Measurements from ENCODE around the gene IFNL3. TPM values are rescaled to one million over a fixed set of nuclear protein-coding genes. Genes with fewer than 3 reads are reported as not detected.
"Not testable (repeated sequence)": the region's sequence is repeated elsewhere in the genome, so short reads cannot be mapped to it uniquely, and the experiment has no call there.

The IFNL3 gene
- total RNA-seq, 1 experiment from 2014 or later: not detected

DNA sequence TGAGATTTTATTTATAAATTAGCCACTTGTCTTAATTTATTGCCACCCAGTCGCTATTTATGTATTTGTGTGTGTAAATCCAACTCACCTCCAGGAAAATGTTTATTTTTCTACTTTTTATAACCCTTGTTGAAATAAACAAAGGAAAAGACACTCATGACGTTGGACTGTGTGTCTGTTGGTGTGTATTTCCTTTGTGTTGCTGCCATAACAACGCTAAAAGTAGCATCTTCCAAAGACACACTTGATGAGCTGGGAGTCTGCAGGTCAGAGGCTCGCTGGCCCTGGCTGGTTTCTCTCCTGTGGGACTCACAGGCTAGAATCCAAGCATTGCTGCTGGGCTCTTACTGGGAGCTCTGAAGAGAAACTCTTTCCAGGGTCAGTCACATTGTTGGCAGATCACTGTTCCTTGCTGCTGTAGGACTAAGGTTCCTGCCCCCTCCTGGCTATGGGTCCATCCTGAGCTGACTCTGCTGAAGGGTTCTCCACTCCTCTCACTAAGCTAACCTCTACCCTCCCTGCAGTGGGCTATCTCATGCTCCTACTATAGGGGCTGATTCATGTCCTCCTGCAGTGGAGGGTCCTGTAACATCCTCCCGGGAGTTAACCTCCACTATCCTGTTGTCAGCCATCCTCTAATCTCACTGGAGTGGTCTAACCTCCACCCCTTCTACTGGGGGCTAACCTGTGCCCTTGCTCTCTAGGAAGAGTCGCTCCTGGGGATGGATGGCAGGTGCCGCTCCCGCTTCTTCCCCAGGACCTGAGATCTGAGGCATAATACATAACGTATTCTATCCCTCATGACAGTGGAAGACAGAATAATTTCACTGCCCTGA lies 25.4 kb upstream of the IFNL3 start:
- TF ChIP-seq, protein P1, sequence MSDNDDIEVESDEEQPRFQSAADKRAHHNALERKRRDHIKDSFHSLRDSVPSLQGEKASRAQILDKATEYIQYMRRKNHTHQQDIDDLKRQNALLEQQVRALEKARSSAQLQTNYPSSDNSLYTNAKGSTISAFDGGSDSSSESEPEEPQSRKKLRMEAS (CRISPR knock-in tag; IDR thresholded peaks at IDR 0.05): no peak
- no peak for TF ChIP-seq KAT7 (CRISPR knock-in tag; IDR thresholded peaks at IDR 0.05; ENCODE audit: borderline replicate concordance)
- TF ChIP-seq, protein P2, sequence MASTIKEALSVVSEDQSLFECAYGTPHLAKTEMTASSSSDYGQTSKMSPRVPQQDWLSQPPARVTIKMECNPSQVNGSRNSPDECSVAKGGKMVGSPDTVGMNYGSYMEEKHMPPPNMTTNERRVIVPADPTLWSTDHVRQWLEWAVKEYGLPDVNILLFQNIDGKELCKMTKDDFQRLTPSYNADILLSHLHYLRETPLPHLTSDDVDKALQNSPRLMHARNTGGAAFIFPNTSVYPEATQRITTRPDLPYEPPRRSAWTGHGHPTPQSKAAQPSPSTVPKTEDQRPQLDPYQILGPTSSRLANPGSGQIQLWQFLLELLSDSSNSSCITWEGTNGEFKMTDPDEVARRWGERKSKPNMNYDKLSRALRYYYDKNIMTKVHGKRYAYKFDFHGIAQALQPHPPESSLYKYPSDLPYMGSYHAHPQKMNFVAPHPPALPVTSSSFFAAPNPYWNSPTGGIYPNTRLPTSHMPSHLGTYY (CRISPR knock-in tag; IDR thresholded peaks at IDR 0.05): no peak
- TF ChIP-seq, protein P3, sequence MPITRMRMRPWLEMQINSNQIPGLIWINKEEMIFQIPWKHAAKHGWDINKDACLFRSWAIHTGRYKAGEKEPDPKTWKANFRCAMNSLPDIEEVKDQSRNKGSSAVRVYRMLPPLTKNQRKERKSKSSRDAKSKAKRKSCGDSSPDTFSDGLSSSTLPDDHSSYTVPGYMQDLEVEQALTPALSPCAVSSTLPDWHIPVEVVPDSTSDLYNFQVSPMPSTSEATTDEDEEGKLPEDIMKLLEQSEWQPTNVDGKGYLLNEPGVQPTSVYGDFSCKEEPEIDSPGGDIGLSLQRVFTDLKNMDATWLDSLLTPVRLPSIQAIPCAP (CRISPR knock-in tag; IDR thresholded peaks at IDR 0.05): no peak
- no peak for TF ChIP-seq NFYB (CRISPR knock-in tag; conservative IDR thresholded peaks at IDR 0.05; ENCODE audit: low read depth)
- TF ChIP-seq EMX1 (CRISPR knock-in tag; IDR thresholded peaks at IDR 0.05): no peak
- no peak for TF ChIP-seq ZNF138 (CRISPR knock-in tag; conservative IDR thresholded peaks at IDR 0.05)
- TF ChIP-seq FOXP1 (CRISPR knock-in tag; IDR thresholded peaks at IDR 0.05; ENCODE audit: borderline replicate concordance): no peak
- TF ChIP-seq, protein P4, sequence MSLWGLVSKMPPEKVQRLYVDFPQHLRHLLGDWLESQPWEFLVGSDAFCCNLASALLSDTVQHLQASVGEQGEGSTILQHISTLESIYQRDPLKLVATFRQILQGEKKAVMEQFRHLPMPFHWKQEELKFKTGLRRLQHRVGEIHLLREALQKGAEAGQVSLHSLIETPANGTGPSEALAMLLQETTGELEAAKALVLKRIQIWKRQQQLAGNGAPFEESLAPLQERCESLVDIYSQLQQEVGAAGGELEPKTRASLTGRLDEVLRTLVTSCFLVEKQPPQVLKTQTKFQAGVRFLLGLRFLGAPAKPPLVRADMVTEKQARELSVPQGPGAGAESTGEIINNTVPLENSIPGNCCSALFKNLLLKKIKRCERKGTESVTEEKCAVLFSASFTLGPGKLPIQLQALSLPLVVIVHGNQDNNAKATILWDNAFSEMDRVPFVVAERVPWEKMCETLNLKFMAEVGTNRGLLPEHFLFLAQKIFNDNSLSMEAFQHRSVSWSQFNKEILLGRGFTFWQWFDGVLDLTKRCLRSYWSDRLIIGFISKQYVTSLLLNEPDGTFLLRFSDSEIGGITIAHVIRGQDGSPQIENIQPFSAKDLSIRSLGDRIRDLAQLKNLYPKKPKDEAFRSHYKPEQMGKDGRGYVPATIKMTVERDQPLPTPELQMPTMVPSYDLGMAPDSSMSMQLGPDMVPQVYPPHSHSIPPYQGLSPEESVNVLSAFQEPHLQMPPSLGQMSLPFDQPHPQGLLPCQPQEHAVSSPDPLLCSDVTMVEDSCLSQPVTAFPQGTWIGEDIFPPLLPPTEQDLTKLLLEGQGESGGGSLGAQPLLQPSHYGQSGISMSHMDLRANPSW (CRISPR knock-in tag; conservative IDR thresholded peaks at IDR 0.05; ENCODE audit: low read depth): no peak
- no peak for TF ChIP-seq NFE2L1 (CRISPR knock-in tag; IDR thresholded peaks at IDR 0.05)
- no peak for TF ChIP-seq GRHL2 (CRISPR knock-in tag; IDR thresholded peaks at IDR 0.05; ENCODE audit: insufficient replicate concordance, severe bottlenecking)
- no peak for TF ChIP-seq JUN (CRISPR knock-in tag; IDR thresholded peaks at IDR 0.05)
- no peak for TF ChIP-seq TEAD4 (CRISPR knock-in tag; IDR thresholded peaks at IDR 0.05)
- TF ChIP-seq RORB (CRISPR knock-in tag; IDR thresholded peaks at IDR 0.05): no peak
- TF ChIP-seq, protein P5, sequence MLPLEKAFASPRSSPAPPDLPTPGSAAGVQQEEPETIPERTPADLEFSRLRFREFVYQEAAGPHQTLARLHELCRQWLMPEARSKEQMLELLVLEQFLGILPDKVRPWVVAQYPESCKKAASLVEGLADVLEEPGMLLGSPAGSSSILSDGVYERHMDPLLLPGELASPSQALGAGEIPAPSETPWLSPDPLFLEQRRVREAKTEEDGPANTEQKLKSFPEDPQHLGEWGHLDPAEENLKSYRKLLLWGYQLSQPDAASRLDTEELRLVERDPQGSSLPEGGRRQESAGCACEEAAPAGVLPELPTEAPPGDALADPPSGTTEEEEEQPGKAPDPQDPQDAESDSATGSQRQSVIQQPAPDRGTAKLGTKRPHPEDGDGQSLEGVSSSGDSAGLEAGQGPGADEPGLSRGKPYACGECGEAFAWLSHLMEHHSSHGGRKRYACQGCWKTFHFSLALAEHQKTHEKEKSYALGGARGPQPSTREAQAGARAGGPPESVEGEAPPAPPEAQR (CRISPR knock-in tag; IDR thresholded peaks at IDR 0.05): no peak
- TF ChIP-seq, protein P6, sequence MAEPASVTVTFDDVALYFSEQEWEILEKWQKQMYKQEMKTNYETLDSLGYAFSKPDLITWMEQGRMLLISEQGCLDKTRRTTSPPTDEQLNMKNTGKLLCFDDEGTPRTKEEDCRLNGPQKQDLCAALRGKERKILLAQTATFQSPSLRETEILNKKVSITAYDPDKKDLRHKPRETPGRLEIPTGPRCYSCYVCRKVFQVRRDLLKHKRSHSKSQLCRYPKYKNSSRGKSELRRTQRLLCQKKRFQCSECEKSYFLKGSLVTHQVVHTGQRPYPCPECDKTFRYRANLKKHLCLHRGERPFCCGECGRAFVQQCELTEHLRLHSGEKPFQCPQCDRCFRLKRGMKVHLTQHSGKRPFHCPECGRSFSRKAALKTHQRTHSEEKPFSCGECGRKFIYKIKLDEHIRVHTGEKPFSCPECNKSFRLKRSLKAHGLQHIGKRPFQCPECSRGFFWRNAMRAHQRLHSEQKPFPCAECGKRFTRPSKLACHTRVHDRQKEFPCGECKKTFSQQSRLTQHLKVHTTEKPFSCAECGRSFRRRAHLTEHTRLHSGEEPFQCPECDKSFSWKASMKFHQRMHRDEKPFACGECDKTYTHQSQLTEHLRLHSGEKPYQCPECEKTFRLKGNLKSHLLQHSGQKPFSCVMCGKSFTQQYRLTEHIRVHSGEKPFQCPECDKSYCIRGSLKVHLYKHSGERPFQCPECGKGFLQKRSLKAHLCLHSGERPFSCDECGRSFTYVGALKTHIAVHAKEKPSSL (CRISPR knock-in tag; conservative IDR thresholded peaks at IDR 0.05): no peak
- ATAC-seq: no peak
- DNase-seq (ENCODE audit: low spot score): no peak
- ChIA-PET POLR2A (no interaction called here), CTCF (interaction anchor here (1.4 kb wide), 1 partner anchor 58 kb away, joined by 3 read pairs; no protein-coding TSS in a partner anchor)
- Mint-ChIP-seq H3K36me3 (no peaks in the 10 kb centered on the region), H3K27ac (no peak overlapping the region), H3K9me3 (no peaks in the 10 kb centered on the region), H3K27me3 (ENCODE audit: low read depth) (peaks cover 52% of the 10 kb centered on the region), H3K4me3 (no peak overlapping the region), H3K4me1 (0 out of 2 replicates have a peak, but pooled peaks cover 2% of the 10 kb centered on the region)

DNA sequence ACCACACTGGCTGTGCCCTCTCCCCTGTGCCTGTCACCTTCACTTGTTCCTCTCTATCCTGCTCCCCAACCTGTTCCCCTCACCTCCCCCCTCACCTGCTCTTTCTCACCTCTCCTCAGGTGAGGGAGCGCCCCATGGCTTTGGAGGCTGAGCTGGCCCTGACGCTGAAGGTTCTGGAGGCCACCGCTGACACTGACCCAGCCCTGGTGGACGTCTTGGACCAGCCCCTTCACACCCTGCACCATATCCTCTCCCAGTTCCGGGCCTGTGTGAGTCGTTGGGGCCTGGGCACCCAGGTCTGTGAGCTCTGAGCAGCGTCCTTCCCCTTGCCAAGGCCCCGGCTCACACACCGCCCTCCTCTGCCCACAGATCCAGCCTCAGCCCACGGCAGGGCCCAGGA lies 24.6 kb upstream of the IFNL3 start:
- H3K27ac Mint-ChIP-seq; CTCF ChIA-PET; DNase-seq (ENCODE audit: low spot score); H3K36me3 Mint-ChIP-seq; H3K9me3 Mint-ChIP-seq; H3K4me3 Mint-ChIP-seq; H3K4me1 Mint-ChIP-seq; ATAC-seq; POLR2A ChIA-PET: not testable (repeated sequence)
- peaks cover 61% of the 10 kb centered on the region for H3K27me3 Mint-ChIP-seq (ENCODE audit: low read depth)

DNA sequence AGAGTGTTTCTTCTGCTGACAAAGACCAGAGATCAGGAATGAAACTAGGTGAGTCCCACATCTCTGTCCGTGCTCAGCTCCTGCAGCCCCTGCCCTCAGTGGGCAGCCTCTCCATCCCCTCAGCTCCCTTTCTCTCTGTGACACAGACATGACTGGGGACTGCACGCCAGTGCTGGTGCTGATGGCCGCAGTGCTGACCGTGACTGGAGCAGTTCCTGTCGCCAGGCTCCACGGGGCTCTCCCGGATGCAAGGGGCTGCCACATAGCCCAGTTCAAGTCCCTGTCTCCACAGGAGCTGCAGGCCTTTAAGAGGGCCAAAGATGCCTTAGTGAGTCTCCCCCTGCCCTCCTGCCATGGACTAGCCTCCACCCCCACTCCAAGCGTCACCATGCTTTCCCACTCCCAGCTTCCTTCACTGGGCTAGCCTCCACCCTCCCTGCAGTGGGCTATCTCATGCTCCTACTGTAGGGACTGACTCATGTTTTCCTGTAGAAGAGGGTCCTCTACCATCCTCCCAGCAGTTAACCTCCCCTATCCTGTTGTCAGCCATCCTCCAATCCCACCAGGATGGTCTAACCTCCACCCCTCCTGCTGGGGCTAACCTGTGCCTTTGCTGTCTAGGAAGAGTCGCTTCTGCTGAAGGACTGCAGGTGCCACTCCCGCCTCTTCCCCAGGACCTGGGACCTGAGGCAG lies 23.9 kb upstream of the IFNL3 start:
- H3K4me3 Mint-ChIP-seq; POLR2A ChIA-PET; DNase-seq (ENCODE audit: low spot score); ATAC-seq; H3K27ac Mint-ChIP-seq; H3K36me3 Mint-ChIP-seq; H3K9me3 Mint-ChIP-seq; CTCF ChIA-PET; H3K4me1 Mint-ChIP-seq: not testable (repeated sequence)
- peaks cover 68% of the 10 kb centered on the region for H3K27me3 Mint-ChIP-seq (ENCODE audit: low read depth)

DNA sequence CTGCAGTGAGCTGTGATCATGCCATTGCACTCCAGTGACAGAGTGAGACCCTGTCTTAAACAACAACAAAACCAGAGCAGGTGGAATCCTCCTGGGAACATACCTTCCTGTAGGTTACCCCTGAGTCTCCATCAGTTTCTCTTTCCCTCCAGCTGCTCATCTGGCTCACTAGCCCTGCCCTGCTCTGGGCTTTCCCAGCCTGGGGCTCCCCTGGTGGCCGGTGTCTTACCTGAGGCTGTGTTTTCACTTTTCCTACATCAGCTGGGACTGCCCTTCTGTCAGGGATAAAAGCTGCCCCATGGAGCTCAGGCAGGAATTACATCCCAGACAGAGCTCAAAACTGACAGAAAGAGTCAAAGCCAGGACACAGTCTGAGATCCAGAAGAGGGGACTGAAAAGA lies 23.3 kb upstream of the IFNL3 start, which contains the start of gene IFNL2:
IFNL2 (plus strand) TSS at position 312 of the 400 bp plus-strand sequence. CDS start 173 bp downstream, outside the sequence.
- POLR2A ChIA-PET, CTCF ChIA-PET: not testable (repeated sequence)

More for the DNA sequence above, 23.3 kb upstream of the IFNL3 start, which contains the start of gene IFNL2:
- H3K4me3 Mint-ChIP-seq; H3K27ac Mint-ChIP-seq; H3K9me3 Mint-ChIP-seq; H3K36me3 Mint-ChIP-seq; H3K4me1 Mint-ChIP-seq; DNase-seq (ENCODE audit: low spot score): not testable (repeated sequence)
- peak; percentile 73 for ATAC-seq
- peaks cover 74% of the 10 kb centered on the region for H3K27me3 Mint-ChIP-seq (ENCODE audit: low read depth)
